Activated T-helper 9 cell treated with anti-CD3 and anti-CD28 coated beads, Interleukin-2, amount 50 U/mL, for 16 hours (primary cell): ENCODE data around the gene ACSF2.

Source experiments
- DNase-seq: peaks from one replicate; pipeline ENCODE4 v3.0.0-alpha.2; 2020; ENCODE audit warnings: low read depth

Gene ACSF2

DNA sequence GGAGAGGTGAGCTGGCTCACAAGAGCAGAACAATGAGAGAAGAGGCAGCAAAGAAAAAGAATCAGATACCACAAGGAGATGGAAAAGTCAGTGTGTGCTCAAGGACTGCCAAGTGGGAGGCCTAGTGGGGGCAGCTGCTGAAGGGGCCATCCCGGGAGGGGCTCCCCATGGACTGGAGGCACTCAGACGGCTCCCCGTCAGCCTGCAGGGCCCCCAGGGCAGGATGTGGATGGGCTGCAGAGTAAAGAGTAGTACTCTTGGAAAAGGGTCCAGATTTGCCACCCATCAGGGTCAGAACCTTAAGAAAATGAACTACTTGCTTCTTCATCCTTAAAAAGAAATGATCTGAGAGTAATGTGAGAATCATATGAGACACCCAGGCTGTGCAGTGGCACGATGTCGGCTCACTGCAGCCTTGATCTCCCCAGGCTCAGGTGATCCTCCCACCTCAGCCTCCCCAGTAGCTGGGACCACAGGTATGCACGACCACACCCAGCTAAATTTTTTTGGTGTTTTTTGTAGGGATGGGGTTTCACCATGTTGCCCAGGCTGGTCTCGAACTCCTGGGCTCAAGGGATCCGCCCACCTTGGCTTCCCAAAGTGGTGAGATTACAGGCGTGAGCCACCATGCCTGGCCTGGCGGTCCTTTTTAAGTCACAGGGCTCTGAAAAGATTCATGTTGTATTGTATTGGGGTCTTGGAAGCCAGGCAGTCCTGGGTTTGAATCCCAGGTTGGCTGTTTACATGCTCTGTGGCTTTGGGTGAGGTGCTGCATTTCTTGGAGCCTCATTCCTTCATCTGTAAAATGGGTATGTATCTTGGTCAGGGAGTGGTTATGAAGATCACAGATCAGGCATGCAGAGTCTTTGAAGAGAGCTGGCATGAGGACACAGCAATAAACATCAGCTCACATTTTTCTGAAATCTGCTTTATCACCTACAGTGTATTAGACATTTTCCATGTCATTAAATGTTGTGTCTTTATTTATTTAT is 15.1 kb downstream of the ACSF2 start:
- DNase-seq: no peak

DNA sequence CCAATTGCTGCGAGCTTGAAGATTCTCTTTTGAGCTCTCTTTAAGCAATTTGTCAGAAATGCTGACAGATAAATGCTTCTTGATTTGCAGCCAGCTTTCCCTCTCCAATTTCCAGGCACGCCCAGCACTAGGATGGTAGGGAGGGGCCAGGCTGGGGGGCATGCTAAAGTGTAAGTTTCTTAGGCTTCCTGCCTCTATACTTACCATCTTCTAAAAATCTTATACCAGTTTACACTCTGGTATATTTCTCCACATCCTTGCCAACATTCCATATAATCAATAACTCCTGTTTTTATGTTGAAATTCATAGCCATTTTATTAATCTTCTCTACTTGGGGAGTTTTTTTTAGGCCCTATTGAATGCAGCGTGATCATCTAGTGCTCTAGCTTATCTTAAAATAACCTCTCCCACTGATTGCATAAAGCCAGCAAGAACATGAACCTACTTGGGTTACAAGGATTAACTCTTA is 17.5 kb downstream of the ACSF2 start:
- DNase-seq: no peak

DNA sequence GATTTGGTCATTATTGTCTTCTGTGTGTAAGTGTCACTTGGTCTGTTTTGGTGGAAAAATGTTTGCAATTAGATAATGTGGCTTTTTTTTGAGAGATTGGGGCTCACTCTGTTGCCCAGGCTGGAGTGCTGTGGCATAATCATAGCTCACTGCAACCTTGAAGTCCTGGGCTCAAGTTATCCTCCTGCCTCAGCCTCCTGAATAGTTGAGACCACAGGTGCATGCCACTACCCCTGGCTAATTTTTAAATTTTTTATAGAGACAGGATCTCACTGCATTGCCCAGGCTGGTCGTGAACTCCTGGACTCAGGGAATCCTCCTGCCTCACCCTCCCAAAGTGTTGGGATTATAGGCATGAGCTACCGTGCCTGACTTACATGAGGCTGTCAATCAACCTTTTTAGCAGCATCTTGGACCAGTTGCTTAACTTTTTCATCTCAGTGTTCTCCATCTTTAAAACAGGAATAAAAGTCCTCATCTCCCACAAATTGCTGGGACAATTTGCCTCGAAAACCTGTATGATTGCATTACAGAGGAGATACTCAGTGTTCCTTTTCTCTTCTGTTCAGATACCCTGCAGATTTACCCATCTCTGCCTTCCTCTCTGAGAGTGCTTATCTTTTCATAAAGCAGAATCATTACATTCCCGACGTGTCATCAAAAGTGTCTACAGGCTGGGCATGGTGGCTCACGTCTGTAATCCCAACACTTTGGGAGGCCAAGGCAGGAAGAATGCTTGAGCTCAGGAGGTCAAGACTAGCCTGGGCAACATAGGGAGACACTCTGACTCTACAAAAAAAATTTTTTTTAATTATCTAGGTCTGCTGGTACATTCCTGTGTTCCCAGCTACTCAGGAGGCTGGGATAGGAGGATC is 19.1 kb downstream of the ACSF2 start:
- DNase-seq: no peak

DNA sequence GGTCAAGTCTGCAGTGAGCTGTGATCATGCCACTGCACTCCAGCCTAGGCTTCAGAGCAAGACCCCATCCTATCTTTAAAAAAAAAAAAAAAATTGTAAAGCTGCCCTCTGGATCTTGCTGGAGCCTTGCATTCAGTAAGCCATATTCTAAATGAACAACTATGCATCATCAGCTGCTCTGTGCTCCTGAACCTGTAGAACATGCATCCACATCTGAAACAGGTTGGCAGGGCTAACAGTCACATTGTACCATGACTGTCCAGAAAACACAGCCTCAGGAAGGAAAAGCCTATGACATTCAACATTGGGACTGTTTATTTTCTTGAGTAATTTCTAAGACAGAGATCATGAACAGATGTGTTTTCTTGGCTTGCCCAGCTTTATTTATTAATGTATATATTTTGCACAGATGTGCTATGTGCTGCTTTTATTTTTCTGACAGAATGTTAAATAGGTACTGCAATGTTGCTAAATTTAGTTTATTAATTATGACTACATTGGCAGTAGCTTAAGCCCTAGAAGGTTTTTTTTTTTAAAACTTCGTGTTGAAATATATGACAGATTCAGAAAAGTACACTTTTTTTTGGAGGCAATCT is 19.8 kb downstream of the ACSF2 start:
- no peak for DNase-seq

DNA sequence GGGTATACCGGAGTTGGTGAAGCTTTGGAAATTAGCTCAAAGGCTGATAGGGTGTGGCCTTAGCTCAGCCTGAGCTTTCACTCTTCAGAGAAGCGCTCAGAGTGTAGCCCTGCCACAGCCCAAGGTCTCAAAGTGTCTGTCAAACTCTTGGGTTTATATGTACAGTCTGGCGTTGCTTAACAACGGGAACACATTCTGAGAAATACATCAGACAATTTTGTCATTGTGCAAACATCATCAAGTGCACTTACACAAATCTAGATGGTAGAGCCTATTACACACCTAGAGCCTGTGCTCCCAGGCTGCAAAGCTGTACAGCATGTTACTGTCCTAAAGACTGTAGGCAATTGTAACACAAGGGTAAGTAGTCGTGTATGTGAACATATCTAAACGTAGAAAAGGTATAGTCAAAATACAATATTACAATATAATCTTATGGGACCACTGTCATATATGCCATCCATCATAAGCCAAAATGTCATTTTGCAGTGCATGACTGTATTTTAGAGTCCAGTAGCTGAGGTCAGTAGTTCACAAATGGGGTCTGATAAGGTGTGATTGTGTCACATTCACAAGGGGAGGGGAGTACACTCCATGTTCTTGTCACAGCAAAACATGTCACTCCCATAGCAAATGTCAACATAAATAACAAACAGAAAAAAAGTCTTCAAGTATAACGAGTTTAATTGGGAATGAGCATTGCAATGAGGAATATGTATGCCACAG is 22.0 kb downstream of the ACSF2 start:
- DNase-seq: no peak

DNA sequence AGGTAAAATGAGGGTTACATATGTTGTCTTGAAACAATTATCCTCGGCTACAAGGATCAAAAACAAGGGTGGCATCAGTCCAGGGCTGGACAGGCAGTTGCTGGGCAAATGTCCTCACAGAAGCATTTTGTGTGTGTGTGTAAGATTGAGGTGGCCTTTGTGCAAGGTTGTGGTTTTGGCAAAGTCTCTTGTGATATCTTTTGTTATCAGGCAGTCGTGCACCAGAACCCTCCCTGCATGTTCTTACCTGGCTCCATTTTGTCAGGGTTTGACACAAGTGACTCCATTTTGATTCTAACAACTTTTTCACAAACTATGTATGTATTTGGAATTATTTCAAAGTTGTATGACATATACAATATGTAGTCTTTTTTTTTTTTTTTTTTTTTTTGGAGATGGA is 22.6 kb downstream of the ACSF2 start:
- DNase-seq: no peak

DNA sequence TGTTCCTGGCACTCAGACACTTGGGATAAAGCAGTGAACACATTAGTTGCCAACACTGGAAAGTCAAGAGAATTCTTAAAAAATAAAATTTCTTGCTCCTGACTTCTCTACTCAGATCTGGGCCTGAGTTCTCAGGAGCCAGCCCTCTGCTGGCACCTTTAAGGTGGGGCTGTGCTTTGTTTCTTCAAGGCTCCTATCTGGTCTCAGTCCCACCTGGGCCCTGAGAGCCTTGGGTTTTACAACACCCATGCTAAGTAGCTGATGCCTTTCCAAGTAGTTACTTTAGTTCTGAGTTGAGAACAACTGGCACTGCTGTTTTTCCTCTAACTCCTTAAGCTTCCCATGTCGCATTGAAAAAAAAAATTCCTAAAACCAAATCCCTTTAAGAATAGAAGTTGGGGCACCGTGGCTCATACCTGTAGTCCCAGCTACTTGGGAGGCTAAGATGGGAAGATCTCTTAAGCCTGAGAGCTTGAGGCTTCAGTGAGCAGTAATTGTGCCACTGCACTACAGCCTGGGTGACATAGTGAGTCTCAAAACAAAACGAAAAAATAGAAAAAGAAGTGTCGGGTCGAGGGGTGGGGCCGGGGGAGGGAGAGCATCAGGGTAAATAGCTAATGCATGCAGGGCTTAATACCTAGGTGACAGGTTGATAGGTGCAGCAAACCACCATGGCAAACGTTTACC is 26.1 kb downstream of the ACSF2 start:
- no peak for DNase-seq

DNA sequence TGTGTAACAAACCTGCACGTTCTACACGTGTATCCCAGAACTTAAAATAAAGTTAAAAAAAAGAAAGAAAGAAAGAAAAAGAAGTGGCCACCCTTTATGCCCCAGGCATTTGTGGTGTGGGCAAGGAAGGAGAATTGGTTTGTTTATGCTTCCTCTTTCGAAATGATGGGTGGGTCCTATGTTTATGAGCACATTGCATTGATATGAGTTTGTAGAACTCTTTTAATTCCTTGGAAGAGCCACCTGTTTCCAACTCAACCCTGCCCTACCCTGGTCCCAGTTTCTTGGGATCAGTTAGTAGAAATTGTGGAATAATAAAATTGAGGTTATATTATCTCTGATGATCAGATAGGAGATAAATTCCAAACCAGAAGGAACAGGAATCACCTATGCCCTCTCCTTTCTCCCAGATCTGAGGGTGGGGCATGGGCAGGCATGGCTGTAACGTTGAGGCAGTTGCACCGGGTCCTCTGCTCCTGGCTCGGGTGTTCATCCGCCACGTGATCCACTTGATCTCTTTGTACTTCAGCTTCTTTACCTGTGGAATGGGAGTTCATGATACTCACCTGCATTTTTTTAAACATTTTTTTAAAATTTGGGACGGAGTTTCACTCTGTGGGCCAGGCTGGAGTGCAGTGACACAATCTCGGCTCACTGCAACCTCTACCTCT is 26.7 kb downstream of the ACSF2 start:
- no peak for DNase-seq

DNA sequence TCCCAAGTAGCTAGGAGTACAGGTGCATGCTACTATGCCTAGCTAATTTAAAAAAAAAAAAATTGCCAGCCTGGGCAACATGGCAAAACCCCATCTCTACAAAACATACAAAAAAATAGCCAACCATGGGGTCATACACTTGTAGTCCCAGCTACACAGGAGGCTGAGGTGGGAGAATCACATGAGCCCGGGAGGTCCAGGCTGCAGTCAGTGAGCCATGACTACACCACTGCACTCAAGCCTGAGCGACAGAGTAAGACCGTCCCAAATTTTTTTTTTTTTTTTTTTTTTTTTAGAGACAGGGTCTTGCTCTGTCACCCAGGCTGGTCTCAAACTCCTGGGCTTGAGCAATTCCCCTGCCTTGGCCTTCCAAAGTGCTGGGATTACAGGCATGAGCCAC is 27.9 kb downstream of the ACSF2 start:
- DNase-seq: no peak

DNA sequence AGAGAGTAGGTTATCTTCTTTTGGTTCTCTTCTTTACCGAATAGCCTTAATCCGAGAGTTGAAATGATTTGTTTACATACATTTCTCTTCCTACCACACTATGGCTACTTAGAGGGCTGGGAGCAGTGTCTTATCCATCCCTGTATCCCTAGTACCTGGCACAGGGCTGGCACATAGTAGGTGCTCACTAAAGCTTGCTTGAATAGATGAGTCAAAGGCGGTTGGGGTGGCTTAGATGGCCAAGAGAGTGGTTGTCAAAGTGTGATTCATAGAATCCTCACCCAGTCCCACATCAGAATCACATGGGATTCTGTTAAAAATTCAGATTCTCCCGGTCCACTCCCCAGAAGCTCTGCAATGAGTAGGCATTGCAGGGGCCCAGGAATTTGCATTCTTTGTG is 31.6 kb downstream of the ACSF2 start:
- DNase-seq: no peak

DNA sequence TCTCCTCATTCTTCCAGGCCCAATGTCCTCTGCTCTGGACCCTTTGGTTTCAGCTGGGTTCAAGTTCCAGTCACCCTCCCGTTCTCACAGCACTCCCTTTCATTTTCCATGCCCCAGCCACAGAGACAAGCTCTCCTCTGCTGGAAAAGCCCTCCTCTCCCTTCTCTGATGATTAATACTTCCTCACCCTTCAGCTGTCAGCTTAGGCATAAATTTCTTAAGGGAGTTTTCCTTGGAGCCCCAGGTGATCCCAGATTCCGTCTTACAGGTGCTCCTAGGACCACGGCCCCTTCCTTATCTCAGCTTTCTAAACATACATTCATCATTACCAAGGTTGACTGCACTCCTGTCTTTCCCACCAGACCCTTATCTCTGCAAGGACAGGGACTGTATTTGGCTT is 32.3 kb downstream of the ACSF2 start:
- DNase-seq: no peak

DNA sequence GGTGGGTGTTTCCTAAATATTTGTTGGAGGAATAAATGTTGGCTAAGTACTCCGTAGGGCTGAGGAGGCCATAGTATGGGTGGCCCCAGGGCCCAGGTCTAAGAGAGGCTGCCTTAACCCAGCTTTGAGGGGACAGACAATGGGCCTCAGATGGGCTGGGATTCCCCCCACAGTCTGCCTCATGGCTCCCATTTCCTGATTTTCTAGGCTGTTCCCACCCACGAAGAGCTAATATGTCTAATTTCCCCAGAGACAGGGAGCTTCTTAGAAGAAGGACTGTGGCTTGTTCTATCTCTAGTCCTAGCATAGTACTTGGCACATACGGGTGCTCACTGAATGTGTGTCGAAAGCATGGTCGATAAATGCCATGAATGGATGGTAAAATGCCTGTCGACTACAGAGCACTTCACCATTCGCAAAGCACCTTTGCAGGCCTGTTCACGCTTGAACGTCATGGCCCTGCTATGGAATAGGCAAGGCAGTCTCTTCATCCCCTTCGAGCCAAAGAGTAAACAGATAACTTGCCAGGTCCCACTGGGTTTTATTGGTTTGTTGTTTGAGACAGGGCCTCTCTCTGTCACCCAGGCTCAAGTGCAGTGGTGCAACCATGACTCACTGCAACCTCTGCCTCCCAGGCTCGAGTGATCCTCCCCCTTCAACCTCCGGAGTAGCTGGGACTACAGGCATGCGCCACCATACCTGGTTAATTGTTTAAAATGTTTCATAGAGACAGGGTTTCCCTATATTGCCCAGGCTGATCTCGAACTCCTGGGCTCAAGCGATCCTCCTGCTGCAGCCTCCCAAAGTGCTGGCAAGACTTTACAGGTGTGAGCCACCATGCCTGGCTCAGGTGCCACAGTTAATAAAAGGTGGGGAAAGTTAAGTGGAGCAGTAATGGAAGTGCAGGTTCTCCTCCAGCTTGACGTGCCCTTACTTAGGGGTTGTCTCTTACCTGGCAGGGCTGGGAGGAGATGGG is 33.0 kb downstream of the ACSF2 start:
- DNase-seq: no peak

DNA sequence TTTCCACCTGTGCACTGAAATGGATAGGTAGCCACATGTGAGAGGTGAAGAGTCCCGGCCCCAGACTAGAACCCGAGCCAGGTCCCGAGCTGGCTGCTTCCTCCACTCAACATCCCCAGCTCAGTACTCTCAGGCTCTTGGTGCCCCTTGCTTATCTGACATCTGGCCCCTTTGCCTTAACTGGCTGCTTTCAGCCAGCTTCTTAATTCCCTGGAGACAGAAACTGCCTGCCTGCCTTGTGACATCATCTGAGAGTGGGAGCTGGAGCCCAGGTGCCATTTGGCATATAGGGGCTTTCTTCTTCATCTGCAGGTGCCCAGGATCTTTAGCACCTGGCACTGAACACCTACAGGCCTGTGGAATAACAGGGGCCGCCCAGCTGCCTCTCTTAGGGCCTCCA is 33.7 kb downstream of the ACSF2 start:
- no peak for DNase-seq

DNA sequence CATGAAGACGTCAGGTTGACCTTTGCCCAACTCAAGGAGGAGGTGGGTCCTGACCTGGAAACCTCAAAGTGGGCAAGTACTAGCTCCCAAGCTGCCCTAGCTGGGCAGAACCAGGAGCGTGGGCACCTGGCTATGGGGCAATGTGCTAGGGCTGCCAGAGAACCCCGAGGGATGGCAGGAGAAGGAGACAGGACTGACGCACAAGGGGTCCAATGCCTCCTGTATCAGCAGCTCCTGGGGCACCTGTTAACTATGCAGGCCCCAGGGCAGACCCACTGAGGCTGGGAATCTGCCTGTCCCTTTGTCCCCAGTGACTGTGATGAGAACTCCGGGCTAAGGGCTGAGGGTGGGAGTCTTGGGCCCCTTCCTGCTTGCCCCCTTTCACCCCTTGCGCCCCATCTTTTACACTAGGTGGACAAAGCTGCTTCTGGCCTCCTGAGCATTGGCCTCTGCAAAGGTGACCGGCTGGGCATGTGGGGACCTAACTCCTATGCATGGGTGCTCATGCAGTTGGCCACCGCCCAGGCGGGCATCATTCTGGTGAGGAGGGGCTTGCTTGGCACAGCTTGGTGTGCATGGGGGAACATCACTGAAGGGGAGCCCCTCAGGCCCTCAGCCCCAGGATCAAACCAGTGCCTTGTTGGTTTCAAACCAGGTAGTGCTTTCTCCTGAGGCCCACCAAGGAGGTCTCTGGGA is 35.0 kb downstream of the ACSF2 start:
- no peak for DNase-seq

DNA sequence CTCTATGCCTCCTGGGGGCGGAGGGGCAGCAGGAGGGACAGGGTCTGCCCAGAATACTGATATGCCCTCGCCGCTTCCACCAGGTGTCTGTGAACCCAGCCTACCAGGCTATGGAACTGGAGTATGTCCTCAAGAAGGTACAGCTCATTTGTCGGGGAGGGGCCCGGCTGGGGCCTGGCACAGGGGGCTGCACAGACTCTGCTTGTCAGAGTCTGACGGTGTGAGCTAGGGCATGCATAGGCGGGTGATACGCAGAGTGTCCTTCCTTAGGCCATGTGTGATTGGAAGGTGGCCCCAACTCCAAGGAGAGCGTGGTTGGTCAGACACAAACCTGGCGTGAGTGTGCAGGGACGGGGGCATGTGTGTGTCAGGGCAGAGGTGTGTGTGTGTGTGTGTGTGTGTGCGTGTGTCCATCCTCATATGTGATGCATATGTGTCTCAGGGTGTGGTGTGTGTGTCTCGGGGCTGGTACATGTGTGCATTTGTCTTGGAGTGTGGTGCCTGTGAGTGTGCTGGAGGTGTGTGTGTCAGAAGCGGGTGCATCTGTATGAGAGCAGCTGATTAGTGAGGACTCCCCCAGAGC is 35.6 kb downstream of the ACSF2 start:
- DNase-seq: no peak

DNA sequence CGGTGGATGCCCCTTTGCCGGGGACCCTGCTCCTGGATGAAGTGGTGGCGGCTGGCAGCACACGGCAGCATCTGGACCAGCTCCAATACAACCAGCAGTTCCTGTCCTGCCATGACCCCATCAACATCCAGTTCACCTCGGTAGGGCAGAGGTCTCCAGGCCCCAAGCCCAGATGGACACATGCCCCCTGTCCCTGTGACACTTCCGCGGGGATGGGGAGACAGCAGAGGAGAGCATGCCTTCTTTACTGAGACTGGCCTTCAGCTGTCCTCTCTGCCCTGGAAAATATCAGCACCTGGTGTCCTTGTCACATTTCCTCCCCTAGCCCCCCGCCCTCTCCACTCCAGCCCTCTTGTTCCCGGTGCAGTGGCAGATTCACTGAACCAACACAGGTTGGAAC is 36.4 kb downstream of the ACSF2 start:
- DNase-seq: no peak

DNA sequence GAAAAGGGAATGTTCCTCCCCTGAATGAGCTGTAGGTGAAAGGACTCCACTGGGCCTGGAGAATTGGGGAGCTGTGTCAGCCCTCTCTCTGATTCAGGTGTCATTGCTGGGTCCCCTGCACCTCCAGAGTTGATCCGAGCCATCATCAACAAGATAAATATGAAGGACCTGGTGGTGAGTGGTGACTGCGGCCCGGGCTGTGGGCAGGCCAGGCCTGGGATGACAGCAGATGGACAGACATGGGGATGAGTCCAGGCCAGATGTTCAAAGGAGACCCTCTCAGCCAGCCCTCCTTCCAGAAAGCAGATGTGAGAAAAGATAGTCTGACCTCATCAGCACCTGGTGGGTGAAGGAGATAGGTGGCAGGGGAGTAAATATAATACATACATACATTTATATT is 38.1 kb downstream of the ACSF2 start:
- no peak for DNase-seq

DNA sequence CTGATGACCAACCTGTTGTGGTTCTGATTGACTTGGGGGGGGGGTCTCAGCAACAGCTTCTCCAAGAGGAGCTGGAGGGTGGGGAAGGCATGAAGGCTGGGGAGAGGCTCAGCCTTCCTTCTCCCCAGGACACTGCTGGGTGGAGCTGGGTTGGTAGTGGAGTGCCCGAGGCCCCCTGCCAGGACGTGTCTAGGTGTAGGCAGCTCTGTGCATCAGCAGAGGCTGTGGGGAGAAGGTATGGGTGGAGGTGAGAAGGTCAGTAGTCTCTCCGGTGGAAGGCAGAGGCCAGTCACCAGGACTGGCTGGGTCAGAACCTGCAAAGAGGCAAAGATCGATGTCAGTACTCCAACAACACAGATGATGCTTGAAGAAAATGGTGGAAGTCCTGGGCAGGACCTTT is 38.7 kb downstream of the ACSF2 start:
- no peak for DNase-seq
